Endothelial cell of umbilical vein (primary cell): ENCODE data around the gene GRK4. TPM values are rescaled to one million over a fixed set of nuclear protein-coding genes. Genes with fewer than 3 reads are reported as not detected.

ENCODE experiments used
- BruUV-seq: library from RNA; stranded (reverse); fragments of 400-500 nt; replicated peaks from 2 replicates; lab custom pipeline; 2021; lab: Mats Ljungman, UMichigan
- CTCF ChIA-PET: fragments of 300-600, 350-600 bp; sonication (Branson Sonifier 250); formaldehyde crosslinking; loops from one replicate; lab custom pipeline; 2021; ENCODE audit warnings: antibody characterized with exemption, inconsistent platforms; lab: Charles Lee
- POLR2A ChIA-PET: fragments of 300-600, 350-600 bp; sonication (Branson Sonifier 250); formaldehyde crosslinking; loops from one replicate; lab custom pipeline; 2021; ENCODE audit warnings: antibody characterized with exemption, inconsistent platforms; lab: Charles Lee
- DNase-seq: peaks from one replicate; pipeline ENCODE4 v3.0.0-alpha.2; 2011; ENCODE audit warnings: low read depth, low spot score
- FAIRE-seq: peaks from 2 replicates; lab custom pipeline; 2011; peaks lifted over from hg19 to GRCh38; lab: Jason Lieb, UNC
- H2AFZ ChIP-seq: 2 replicates; pipeline ENCODE4 v1.6.0; 2012; ENCODE audit warnings: low read depth, low read length, control low read depth, inconsistent platforms
- H3K27ac ChIP-seq: 2 replicates; pipeline ENCODE4 v1.5.1; 2011; ENCODE audit warnings: low read depth, mild to moderate bottlenecking, control low read depth, low read length, moderate library complexity; ENCODE audit not compliant: insufficient read depth
- H3K27me3 ChIP-seq, 2 experiments: 2 replicates each; pipeline versions ENCODE4 v1.6.0 to v1.6.1; 2011; ENCODE audit warnings: low read length in 2 of 2, mixed read lengths in 1 of 2; ENCODE audit not compliant: control insufficient read depth in 2 of 2, insufficient read depth in 2 of 2
- H3K36me3 ChIP-seq, 2 experiments: 2 replicates in 1 of 2; 3 replicates in 1 of 2; pipeline ENCODE4 v1.5.1; 2011; ENCODE audit warnings: low read length in 2 of 2, mild to moderate bottlenecking in 1 of 2, moderate library complexity in 1 of 2; ENCODE audit not compliant: control insufficient read depth in 2 of 2, insufficient read depth in 2 of 2; ENCODE audit errors: extremely low read depth in 1 of 2
- H3K4me1 ChIP-seq: 3 replicates; pipeline ENCODE4 v1.5.1; 2011; ENCODE audit warnings: mild to moderate bottlenecking, low read length; ENCODE audit not compliant: control insufficient read depth, insufficient read depth; ENCODE audit errors: extremely low read depth
- H3K4me2 ChIP-seq: 2 replicates; pipeline ENCODE4 v1.6.1; 2011; ENCODE audit warnings: low read length, control low read depth, mixed read lengths; ENCODE audit not compliant: insufficient read depth
- H3K4me3 ChIP-seq, 3 experiments: fragments of 200-600 bp in 1 of 3; sonication (generic), shearing (Covaris generic) in 1 of 3; replicated peaks in 1 of 3; 2 replicates each; pipeline ENCODE4 v1.5.1; 2011 to 2016; ENCODE audit warnings: control low read depth in 3 of 3, low read length in 3 of 3, mild to moderate bottlenecking in 2 of 3, inconsistent platforms in 1 of 3, low read depth in 1 of 3, moderate library complexity in 1 of 3; ENCODE audit not compliant: insufficient read depth in 1 of 3
- H3K79me2 ChIP-seq: 2 replicates; pipeline ENCODE4 v1.6.0; 2012; ENCODE audit warnings: low read length, inconsistent platforms; ENCODE audit not compliant: control insufficient read depth, insufficient read depth
- H3K9ac ChIP-seq: replicated peaks from 2 replicates; pipeline ENCODE3; 2011; ENCODE audit warnings: low read length, control low read depth; ENCODE audit not compliant: insufficient read depth; ENCODE audit errors: extremely low read depth
- H3K9me1 ChIP-seq: replicated peaks from 3 replicates; pipeline ENCODE4 v1.6.0; 2011; ENCODE audit warnings: mild to moderate bottlenecking, low read length; ENCODE audit not compliant: control insufficient read depth, insufficient read depth; ENCODE audit errors: extremely low read depth
- H3K9me3 ChIP-seq: replicated peaks from 2 replicates; pipeline ENCODE4 v1.5.1; 2012; ENCODE audit warnings: low read length, inconsistent platforms; ENCODE audit not compliant: control insufficient read depth, insufficient read depth
- H4K20me1 ChIP-seq: replicated peaks from 2 replicates; pipeline ENCODE3; 2011; ENCODE audit warnings: mild to moderate bottlenecking, low read length; ENCODE audit not compliant: control insufficient read depth, insufficient read depth; ENCODE audit errors: extremely low read depth
- EZH2 ChIP-seq: IDR thresholded peaks from 2 replicates; pipeline ENCODE4 v1.6.1; 2012; ENCODE audit warnings: borderline replicate concordance, low read depth, mild to moderate bottlenecking, moderate library complexity, low read length, inconsistent platforms; ENCODE audit not compliant: severe bottlenecking
- FOS ChIP-seq: IDR thresholded peaks from 2 replicates; pipeline ENCODE4 v1.6.1; 2011; ENCODE audit warnings: mild to moderate bottlenecking, low read length, moderate library complexity, borderline replicate concordance; ENCODE audit not compliant: insufficient read depth
- GATA2 ChIP-seq: IDR thresholded peaks from 2 replicates; pipeline ENCODE4 v1.7.0; 2011; ENCODE audit warnings: low read depth, mild to moderate bottlenecking, moderate library complexity, mixed read lengths, low read length; ENCODE audit not compliant: insufficient read length, insufficient read depth
- MYC ChIP-seq: IDR thresholded peaks from one replicate; pipeline ENCODE4 v1.6.1; 2011; ENCODE audit warnings: mild to moderate bottlenecking, low read depth, low read length
- POLR2A ChIP-seq: IDR thresholded peaks from 2 replicates; pipeline ENCODE4 v1.6.1; 2012; ENCODE audit warnings: low read depth, mild to moderate bottlenecking, control low read depth, low read length
- dilution Hi-C: fragments of 300-500 bp; cut with MboI; formaldehyde crosslinking; loops from one replicate; pipeline ENCODE4 v1.15.0; 2019; ENCODE audit warnings: low sequenced_read_pairs; ENCODE audit not compliant: extremely low pct_ligation_motif_present
- intact Hi-C: fragments of 100-400 bp; cut with micrococcal nuclease; formaldehyde crosslinking; loops from one replicate; pipeline ENCODE4 v1.10.0; 2022
- polyA plus RNA-seq, 4 experiments: library from polyadenylated mRNA; depleted of rRNA in 3 of 4; stranded (reverse) in 3 of 4; unstranded in 1 of 4; fragments of >200 nt; gene quantifications; 2 replicates each; pipeline versions ENCODE4 v1.2.1 to v1.2.3, GENCODE V29; 2011 to 2012; ENCODE audit warnings: missing spikeins in 1 of 4
- total RNA-seq: library from RNA; stranded (reverse); gene quantifications from 2 replicates; pipeline ENCODE4 v1.2.3, GENCODE V29; 2021
- TF ChIP-seq, protein P1 (sequence below), 2 donors: IDR thresholded peaks; 1 replicate in 1 of 2; 2 replicates in 1 of 2; pipeline ENCODE4 v1.5.1; 2011; ENCODE audit warnings: low read length in 2 of 2, mild to moderate bottlenecking in 2 of 2, moderate library complexity in 2 of 2, control low read depth in 1 of 2, inconsistent platforms in 1 of 2, low read depth in 1 of 2; ENCODE audit not compliant: insufficient read depth in 1 of 2; ENCODE audit errors: extremely low read depth in 1 of 2
- TF ChIP-seq, protein P2 (sequence below): IDR thresholded peaks from 2 replicates; pipeline ENCODE4 v1.6.1; 2011; ENCODE audit not compliant: insufficient read depth, insufficient read length

GRK4 gene
- total and polyA plus RNA-seq, 2 donors (not counting 3 experiments of a cell fraction or from before 2014, with no cell fraction given): 3.1 to 6.3 TPM

DNA sequence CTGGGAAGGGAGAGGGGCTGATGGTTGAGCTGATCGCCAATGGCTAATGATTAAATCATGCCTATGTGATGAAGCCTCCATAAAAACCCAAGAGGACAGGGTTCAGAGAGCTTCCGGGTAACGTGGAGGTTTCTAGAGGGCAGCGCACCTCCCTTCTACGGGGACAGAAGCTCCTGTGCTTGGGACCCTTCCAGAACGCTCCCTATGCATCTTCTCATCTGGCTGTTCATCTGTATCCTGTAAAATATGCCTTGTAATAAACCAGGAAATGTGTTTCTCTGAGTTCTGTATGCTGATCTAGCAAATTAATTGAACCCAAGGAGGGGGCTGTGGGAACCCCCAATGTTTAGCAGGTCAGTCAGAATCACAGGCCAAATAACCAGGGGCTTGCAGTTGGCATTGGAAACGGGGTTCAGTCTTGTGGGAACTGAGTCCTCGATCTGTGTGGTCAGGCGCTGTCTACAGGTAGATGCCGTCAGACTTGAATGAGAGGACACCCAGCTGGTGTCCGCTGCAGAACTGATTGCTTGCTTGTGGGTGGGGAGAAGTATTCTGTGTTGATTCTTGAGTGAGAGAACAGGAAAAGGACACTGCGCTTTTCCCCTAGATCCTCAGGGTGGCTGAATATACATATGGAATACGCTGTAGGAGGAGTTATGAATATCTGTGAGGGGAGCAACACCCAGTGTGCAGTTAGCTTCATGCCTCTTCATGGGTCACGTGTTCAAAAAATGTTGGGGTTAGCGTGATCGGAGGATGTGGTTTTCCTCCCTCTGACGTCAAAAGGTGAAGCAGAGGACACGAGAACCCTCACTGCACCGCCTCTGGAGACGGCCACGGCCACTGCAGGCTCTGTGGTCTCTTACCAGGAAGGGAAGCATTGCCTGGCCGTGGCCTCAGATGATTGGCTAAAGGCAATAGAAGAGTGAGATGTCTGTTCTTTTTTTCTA lies 81.8 kb downstream of the GRK4 start:
- Histone ChIP-seq H3K4me2 (no peak overlapping the region), H3K27ac (no peak overlapping the region), H2AFZ (no peak overlapping the region), H3K9me3 (no peaks in the 10 kb centered on the region), H3K9ac (no peak overlapping the region), H4K20me1 (no peaks in the 10 kb centered on the region), H3K27me3 (no peaks in the 10 kb centered on the region), H3K4me1 (peaks cover 7% of the 10 kb centered on the region), H3K4me3 (no peak overlapping the region), H3K9me1 (no peaks in the 10 kb centered on the region), H3K79me2 (no peaks in the 10 kb centered on the region), H3K36me3 (no peaks in the 10 kb centered on the region)
- FAIRE-seq: no peak
- TF ChIP-seq MYC (no peak), POLR2A (no peak), EZH2 (no peak), FOS (no peak), GATA2 (no peak)
- TF ChIP-seq, protein P1, sequence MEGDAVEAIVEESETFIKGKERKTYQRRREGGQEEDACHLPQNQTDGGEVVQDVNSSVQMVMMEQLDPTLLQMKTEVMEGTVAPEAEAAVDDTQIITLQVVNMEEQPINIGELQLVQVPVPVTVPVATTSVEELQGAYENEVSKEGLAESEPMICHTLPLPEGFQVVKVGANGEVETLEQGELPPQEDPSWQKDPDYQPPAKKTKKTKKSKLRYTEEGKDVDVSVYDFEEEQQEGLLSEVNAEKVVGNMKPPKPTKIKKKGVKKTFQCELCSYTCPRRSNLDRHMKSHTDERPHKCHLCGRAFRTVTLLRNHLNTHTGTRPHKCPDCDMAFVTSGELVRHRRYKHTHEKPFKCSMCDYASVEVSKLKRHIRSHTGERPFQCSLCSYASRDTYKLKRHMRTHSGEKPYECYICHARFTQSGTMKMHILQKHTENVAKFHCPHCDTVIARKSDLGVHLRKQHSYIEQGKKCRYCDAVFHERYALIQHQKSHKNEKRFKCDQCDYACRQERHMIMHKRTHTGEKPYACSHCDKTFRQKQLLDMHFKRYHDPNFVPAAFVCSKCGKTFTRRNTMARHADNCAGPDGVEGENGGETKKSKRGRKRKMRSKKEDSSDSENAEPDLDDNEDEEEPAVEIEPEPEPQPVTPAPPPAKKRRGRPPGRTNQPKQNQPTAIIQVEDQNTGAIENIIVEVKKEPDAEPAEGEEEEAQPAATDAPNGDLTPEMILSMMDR (IDR thresholded peaks at IDR 0.05; ENCODE audit: extremely low read depth in 1 of 2, insufficient read depth in 1 of 2, low read depth in 1 of 2, low read length in 2 of 2): no peak
- TF ChIP-seq, protein P2, sequence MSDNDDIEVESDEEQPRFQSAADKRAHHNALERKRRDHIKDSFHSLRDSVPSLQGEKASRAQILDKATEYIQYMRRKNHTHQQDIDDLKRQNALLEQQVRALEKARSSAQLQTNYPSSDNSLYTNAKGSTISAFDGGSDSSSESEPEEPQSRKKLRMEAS: no peak
- dilution Hi-C loops: no loop called here
- ChIA-PET POLR2A (no interaction called here), CTCF (interaction anchor here (1.0 kb wide), 1 partner anchor 62 kb away, joined by 3 read pairs; no protein-coding TSS in a partner anchor)
- BruUV-seq: no TSS peak
- no peak for DNase-seq
- intact Hi-C loops: no loop called here
